ENCODE data around the gene APOL6. TPM values are rescaled to one million over a fixed set of nuclear protein-coding genes. Genes with fewer than 3 reads are reported as not detected.
A peak's percentile ranks its signal among the peaks of the same experiment; 100 is the strongest.
"Not testable (repeated sequence)": the region's sequence is repeated elsewhere in the genome, so short reads cannot be mapped to it uniquely, and the experiment has no call there.

APOL6 gene
- total RNA-seq, 1 donor from 2014 or later, result 13.3 TPM

DNA sequence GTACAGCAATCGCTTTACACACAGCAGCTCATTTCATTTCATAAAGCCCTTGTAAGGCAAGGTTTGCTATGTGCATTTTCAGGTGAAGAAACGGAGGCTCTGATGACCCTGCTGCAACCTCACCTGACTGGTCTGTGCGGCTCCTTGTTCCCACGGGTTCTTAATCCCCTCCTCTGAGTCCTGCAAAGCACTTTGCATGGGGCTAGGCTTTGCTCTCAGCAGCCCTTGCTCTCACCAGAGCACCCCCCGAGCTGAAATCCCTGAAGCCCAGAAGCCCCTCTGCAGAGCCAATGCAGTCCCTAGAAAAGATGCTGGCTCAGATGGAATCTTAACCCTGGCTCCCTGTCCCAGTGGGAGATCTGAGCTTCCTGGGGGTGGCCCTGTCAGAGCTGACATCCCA, 11.0 kb upstream of the APOL6 start:
- DNase-seq (ENCODE audit: low read depth in 2 of 2), result no peak

- no peak for DNase-seq (ENCODE audit: low read depth in 2 of 2)
Observed at GRCh38 chr22:35638001-35638400, 10.2 kb upstream of the APOL6 start.

- DNase-seq (ENCODE audit: low read depth in 2 of 2), result peak; percentile 56 to 70
Observed at GRCh38 chr22:35638410-35638809, 9.8 kb upstream of the APOL6 start.

DNA sequence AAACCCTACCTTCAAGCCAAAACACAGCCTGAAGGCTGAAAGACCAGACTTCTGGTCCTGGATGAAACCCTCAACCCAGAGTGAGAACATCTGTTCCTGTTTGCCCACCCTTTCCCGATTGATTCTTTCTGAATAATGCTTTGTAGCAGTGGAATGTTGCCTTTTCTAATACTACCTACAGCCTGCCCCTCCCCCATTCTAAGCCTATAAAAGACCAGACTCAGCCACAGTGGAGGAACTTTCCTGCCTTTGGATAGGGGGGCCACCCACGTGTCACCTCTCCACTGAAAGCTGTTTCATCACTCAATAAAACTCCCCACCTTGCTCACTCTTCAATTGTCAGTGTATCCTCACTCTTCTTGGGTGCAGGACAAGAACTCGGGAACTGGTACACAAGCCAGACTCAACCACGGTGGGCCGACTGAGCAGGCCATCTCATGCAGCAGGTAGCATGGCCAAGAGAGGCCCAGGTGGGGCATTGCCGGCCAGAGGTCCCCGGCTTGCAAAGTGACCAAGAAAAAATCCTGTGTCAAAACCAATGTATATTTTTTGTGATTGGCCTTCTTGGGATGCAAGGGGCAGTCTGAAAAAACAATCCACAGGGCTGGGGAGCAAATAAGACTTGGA, 6.6 kb upstream of the APOL6 start:
- no peak for DNase-seq (ENCODE audit: low read depth in 2 of 2)

GRCh38 chr22:35642305-35642741, 5.9 kb upstream of the APOL6 start:
- DNase-seq (ENCODE audit: low read depth in 2 of 2), result no peak

DNA sequence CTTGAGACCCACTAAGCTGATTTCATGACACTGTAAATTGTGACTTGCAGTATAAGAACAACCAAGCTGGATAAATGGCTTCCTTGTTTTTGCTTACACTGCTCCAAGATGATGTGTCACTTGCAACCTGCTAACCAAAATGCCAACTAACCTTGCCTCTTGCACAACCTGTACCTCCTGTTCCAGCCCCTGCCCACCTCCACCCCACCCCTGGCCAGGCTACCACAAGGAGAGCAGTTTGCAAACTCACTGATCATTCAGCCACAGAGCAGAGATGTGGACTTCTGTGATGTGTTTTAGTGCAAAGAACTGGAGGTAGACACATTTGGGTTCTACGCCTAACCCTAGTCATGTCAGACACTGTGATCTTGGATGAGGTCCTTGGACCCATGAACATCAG, 4.3 kb upstream of the APOL6 start:
- no peak for DNase-seq (ENCODE audit: low read depth in 2 of 2)

DNA sequence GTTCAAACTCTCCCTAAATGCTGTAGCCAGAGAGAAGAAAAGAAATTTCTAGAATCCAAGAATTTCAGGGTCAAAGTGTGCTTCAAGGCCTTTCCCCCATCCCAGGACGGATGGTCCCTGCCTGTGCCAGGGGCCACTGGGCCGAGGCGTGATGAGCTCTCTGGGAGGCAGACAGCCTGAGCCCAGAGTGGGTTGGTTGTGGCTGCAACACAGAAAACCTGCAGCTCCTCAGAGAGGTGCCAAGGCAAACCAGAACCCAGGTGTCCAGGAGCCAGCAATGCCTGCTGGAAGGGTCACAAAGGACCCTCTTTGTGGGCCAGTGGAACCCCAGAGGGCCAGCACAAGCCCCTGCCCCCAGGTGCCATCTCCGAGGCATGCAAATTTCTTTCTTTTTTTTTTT, 2.6 kb upstream of the APOL6 start:
- DNase-seq (ENCODE audit: low read depth in 2 of 2), result no peak

DNA sequence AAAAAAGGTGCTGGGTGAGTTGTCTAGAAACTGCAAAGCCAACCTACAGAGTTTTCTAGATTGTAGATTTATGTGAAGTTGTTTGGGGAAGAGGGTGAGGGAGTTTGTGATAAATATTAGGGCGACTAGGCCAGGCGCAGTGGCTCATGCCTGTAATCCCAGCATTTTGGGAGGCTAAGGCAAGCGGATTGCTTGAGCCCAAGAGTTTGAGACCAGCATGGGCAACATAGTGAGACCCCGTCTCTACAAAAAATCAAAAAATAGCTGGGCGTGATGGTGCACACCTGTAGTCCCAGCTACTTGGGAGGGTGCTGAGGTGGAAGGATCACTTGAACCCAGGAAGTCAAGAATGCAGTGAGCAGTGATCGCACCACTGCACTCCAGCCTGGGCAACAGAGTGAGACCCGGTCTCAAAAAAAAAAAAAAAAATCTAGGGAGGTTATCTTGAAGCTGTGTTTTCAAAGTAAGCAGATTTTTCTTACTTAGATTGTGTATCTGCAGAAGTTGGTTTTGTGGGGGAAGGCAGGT, 844 bp downstream of the APOL6 start:
- DNase-seq (ENCODE audit: low read depth in 2 of 2), result no peak

- DNase-seq (ENCODE audit: low read depth in 2 of 2), result no peak
Observed at GRCh38 chr22:35649636-35650250, 1.5 kb downstream of the APOL6 start.

GRCh38 chr22:35651085-35651484, 2.8 kb downstream of the APOL6 start:
- no peak for DNase-seq (ENCODE audit: low read depth in 2 of 2)

- no peak for DNase-seq (ENCODE audit: low read depth in 2 of 2)
Observed at GRCh38 chr22:35653824-35654223, 5.6 kb downstream of the APOL6 start.

DNA sequence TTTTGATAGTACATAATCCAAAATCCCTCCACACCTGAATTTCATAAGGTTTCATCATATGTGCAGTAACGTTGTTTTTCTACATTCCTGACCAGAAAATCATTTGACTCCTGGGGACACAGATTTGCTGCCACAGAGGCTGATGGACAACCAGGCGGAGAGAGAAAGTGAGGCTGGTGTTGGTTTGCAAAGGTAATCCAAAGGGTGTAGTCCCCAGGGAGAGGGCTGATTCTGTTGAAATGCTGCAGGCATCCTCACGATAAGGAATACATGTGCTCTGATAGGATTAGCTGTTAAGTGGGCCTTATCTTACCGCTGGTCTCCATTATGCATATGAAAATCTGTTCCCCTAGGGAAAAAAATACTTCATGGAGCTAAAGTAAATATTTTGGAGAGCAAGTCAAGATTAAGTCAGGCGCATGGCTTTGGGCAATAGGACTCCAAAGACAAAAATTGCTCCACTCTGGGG, 8.1 kb downstream of the APOL6 start:
- DNase-seq (ENCODE audit: low read depth in 2 of 2), result no peak

GRCh38 chr22:35657571-35658312, 9.5 kb downstream of the APOL6 start:
- no peak for DNase-seq (ENCODE audit: low read depth in 2 of 2)

DNA sequence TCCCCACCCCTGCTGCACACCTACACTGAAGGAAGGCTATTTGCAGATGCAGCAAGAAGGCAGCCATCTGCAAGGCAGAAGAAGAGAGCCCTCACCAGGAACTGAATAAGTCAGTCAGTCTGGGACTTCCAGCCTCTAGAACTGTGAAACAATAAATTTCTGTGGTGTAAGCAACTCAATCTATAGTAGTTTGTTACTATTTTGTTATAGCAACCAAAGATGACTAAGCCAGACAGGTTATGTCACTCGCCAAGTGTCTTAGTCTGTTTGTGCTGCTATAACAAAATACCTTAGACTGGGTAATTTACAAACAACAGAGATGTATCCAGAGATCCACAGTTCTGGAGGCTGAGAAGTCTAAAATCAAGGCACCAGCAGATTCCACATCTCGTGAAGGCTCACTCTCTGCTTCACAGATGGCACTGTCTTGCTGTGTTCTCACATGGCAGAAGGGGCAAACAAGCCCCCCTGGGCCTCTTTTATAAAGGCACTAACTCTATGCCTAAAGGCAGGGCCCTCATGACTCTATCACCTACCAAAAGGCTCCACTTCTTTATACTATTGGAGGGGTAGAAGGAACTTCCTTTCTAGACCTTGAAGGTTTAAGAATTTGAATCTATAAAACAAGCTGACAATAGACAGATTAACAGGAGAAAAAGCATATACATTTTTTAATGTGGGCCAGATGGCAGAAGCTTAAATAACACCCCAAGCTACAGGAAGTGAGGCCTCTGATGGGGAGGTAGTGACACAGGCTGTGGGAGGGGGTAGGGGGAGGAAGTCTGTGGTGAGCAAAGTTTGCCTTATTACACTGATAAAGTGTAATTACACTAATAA, 12.3 kb downstream of the APOL6 start:
- DNase-seq (ENCODE audit: low read depth in 2 of 2), result peak in 1 of 2 donors; percentile 54

GRCh38 chr22:35661464-35661863, 13.2 kb downstream of the APOL6 start:
- peak in 1 of 2 donors; percentile 13 for DNase-seq (ENCODE audit: low read depth in 2 of 2)

DNA sequence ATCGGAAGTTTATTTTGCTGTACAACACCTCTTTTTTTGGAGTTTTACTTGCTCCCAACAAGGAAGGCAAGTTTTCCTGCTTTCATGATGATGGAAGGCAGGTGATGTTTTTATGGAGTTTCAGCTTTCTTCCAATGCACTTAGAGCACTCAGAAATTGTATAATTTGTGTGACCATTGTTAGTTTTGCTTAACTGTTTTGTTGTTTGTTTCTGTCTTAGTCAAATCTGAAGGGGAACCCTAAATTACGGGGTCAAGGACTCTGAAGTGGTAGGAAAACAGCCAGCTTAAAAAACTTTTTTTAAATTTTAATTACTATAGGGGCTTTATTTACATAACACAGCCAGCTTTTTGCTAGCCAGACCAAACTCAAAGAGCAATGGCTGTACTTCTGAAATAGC, 14.7 kb downstream of the APOL6 start:
- no peak for DNase-seq (ENCODE audit: low read depth in 2 of 2)

- no peak for DNase-seq (ENCODE audit: low read depth in 2 of 2)
Observed at GRCh38 chr22:35663371-35663770, 15.1 kb downstream of the APOL6 start.

DNA sequence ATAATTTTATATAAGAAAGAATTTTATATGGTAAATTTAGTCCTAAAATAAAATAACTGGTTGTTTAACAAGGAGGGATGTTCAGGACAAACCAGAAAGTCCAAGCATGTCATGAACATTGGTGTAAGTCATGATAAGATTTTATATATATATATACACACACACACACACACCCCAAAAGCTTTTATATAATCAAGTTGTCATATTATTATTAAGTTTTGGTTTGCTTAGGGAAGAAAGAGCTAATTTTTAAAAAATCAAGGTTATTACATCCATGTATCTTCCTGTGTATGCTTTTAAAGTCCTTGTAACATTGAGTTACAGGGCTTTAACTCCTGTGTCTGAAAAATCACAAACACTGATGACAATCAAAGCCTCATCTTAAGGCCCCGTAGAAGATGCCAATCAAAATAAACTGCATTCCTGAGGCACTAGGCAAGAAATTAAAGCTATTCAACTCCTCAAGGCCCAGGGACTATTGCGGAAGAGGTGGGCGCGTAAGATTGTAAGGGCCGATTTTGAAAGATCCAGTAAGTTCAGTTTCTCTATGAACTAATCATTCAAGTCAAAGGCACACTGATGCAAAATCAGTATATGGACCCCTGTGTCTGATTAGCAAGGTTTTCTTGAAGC, 16.8 kb downstream of the APOL6 start:
- DNase-seq (ENCODE audit: low read depth in 2 of 2), result no peak

- DNase-seq (ENCODE audit: low read depth in 2 of 2), result not testable (repeated sequence)
Observed at GRCh38 chr22:35666699-35667098, 18.5 kb downstream of the APOL6 start.

DNA sequence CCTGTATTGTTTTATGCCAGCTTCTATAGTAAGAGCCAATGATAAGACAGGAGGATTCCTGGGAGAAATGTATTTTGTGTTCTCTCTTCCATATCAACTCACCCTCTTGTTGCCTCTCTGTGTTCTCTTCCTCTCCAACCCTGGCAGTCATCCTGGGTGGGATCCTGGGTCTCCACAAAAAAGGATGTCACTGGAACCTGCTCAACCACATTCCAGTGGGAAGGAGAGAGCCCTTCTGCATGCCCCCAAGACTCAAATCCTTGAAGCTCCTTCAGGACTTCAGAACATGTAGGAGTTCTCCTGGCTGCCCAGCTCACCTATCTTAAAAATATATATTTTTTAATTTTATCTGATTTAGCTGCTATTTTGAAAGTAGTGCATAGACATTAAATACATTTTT, 26.1 kb downstream of the APOL6 start:
- no peak for DNase-seq (ENCODE audit: low read depth in 2 of 2)

- DNase-seq (ENCODE audit: low read depth in 2 of 2), result not testable (repeated sequence)
Observed at GRCh38 chr22:35676065-35676464, 27.8 kb downstream of the APOL6 start.
